Body of pancreas (tissue), 4 donors: Measurements from ENCODE around the gene ABCC1. TPM values are rescaled to one million over a fixed set of nuclear protein-coding genes. Genes with fewer than 3 reads are reported as not detected.
A peak's percentile ranks its signal among the peaks of the same experiment; 100 is the strongest.

Experiments used
- ATAC-seq: fragments of 150-250 bp; one replicate; pipeline ENCODE4 v1.9.1; 2016
- DNase-seq, 4 donors: peaks; one replicate each; pipeline ENCODE4 v3.0.0-alpha.2; 2019
- H3K27ac ChIP-seq, 4 donors: fragments of 200-600 bp; sonication (generic); 1 replicate in 3 of 4; 2 replicates in 1 of 4; pipeline versions ENCODE4 v1.5.1 to v1.6.1; 2016 to 2019; ENCODE audit warnings: mild to moderate bottlenecking in 1 of 4, mixed read lengths in 1 of 4, moderate library complexity in 1 of 4
- H3K27me3 ChIP-seq, 2 donors: fragments of 200-600 bp; sonication (generic); one replicate each; pipeline ENCODE4 v1.6.0; 2016; ENCODE audit warnings: mild to moderate bottlenecking in 1 of 2
- H3K36me3 ChIP-seq, 2 donors: fragments of 200-600 bp; sonication (generic); replicated peaks in 1 of 2; 2 replicates each; pipeline ENCODE4 v1.5.1; 2016; ENCODE audit warnings: low read depth in 2 of 2; ENCODE audit not compliant: insufficient read depth in 1 of 2
- H3K4me1 ChIP-seq: fragments of 200-600 bp; sonication (generic); one replicate; pipeline ENCODE4 v1.6.0; 2016
- H3K4me3 ChIP-seq, 2 donors: fragments of 200-600 bp; sonication (generic); 1 replicate in 1 of 2; 2 replicates in 1 of 2; pipeline ENCODE4 v1.5.1; 2016 to 2019
- H3K9me3 ChIP-seq, 3 donors: fragments of 200-600 bp; sonication (generic); 1 replicate in 2 of 3; 2 replicates in 1 of 3; pipeline ENCODE4 v1.5.1; 2016
- CTCF ChIP-seq, 7 experiments: fragments of 450-650 bp in 4 of 7; fragments of 200-600 bp in 3 of 7; sonication (generic) in 3 of 7; IDR thresholded peaks; one replicate each; pipeline ENCODE4 v1.5.1; 2016 to 2019; ENCODE audit warnings: antibody characterized with exemption in 7 of 7
- POLR2A ChIP-seq, 3 donors: fragments of 450-650 bp; IDR thresholded peaks; one replicate each; pipeline ENCODE4 v1.6.1; 2016; ENCODE audit warnings: antibody characterized with exemption in 3 of 3, mild to moderate bottlenecking in 2 of 3
- WGBS, 2 donors: methylation state at CpG; one replicate each; pipeline ENCODE4 v1.1.5; 2017; 5-methylcytosine and 5-hydroxymethylcytosine counted together
- intact Hi-C: fragments of 100-400 bp; cut with DNase I; formaldehyde crosslinking; loops from one replicate; pipeline ENCODE4 v1.15.1; 2023
- total RNA-seq, 2 donors: library from RNA; depleted of rRNA; stranded (reverse); fragments of >200 nt; gene quantifications; one replicate each; pipeline ENCODE4 v1.1.0, GENCODE V29; 2016

The ABCC1 gene
- total RNA-seq, 2 donors from 2014 or later, result 12.7 to 23.1 TPM

GRCh38 chr16:16127469-16128116 is 178.2 kb downstream of the ABCC1 start:
- no peaks in the 10 kb centered on the region for H3K27me3 ChIP-seq
- WGBS, 2 donors, result 16 to 30% methylated on average over 8 to 11 of the region's 11 CpGs
- ATAC-seq, result peak; percentile 90
- H3K9me3 ChIP-seq, result no peaks in the 10 kb centered on the region
- peaks cover 0 to 5% of the 10 kb centered on the region in 2 donors for H3K36me3 ChIP-seq
- H3K4me1 ChIP-seq, result no peaks in the 10 kb centered on the region
- H3K27ac ChIP-seq, result peak overlapping the region in 1 of 4 donors; percentile 47
- intact Hi-C loops, result loop anchor here (10.0 kb wide), 1 partner anchor 363 kb away; no protein-coding TSS in a partner anchor
- H3K4me3 ChIP-seq, result no peak overlapping the region
- TF ChIP-seq CTCF (IDR thresholded peaks at IDR 0.05) (peak; percentile 67 to 99 (median 93)), POLR2A (IDR thresholded peaks at IDR 0.05) (no peak)
- peak; percentile 73 to 83 (median 79) for DNase-seq

- Histone ChIP-seq H3K4me3 (no peak overlapping the region), H3K4me1 (no peaks in the 10 kb centered on the region), H3K27ac (no peak overlapping the region), H3K36me3 (peaks cover 0 to 2% of the 10 kb centered on the region in 2 donors), H3K27me3 (no peaks in the 10 kb centered on the region), H3K9me3 (no peaks in the 10 kb centered on the region)
- TF ChIP-seq POLR2A (IDR thresholded peaks at IDR 0.05) (no peak), CTCF (IDR thresholded peaks at IDR 0.05) (no peak)
- intact Hi-C loops, result no loop called here
- 73 to 90% methylated on average over 3 of the region's 3 CpGs for WGBS, 2 donors
- ATAC-seq (no peak), DNase-seq (no peak)
These were observed 181.8 kb downstream of the ABCC1 start for GRCh38 chr16:16131204-16131603.

GRCh38 chr16:16131659-16132058 is 182.2 kb downstream of the ABCC1 start:
- Histone ChIP-seq H3K27ac (no peak overlapping the region), H3K27me3 (no peaks in the 10 kb centered on the region), H3K9me3 (no peaks in the 10 kb centered on the region), H3K36me3 (peaks cover 0 to 2% of the 10 kb centered on the region in 2 donors), H3K4me1 (no peaks in the 10 kb centered on the region), H3K4me3 (no peak overlapping the region)
- ATAC-seq (no peak), DNase-seq (no peak)
- 88 to 90% methylated on average over 15 of the region's 15 CpGs for WGBS, 2 donors
- intact Hi-C loops, result no loop called here
- no peak for TF ChIP-seq CTCF (IDR thresholded peaks at IDR 0.05)
- no peak for TF ChIP-seq POLR2A (IDR thresholded peaks at IDR 0.05)

GRCh38 chr16:16133943-16134604 is 184.7 kb downstream of the ABCC1 start:
- intact Hi-C loops, result no loop called here

More at GRCh38 chr16:16133943-16134604, 184.7 kb downstream of the ABCC1 start:
- H3K27me3 ChIP-seq, result no peaks in the 10 kb centered on the region
- H3K27ac ChIP-seq, result no peak overlapping the region
- no peak overlapping the region for H3K4me3 ChIP-seq
- no peaks in the 10 kb centered on the region for H3K4me1 ChIP-seq
- H3K9me3 ChIP-seq, result no peaks in the 10 kb centered on the region
- TF ChIP-seq POLR2A (IDR thresholded peaks at IDR 0.05), result no peak
- TF ChIP-seq CTCF (IDR thresholded peaks at IDR 0.05), result no peak
- WGBS, 2 donors, result 90 to 94% methylated on average over 19 to 21 of the region's 21 CpGs
- ATAC-seq (no peak), DNase-seq (no peak)
- H3K36me3 ChIP-seq, result peaks cover 0 to 9% of the 10 kb centered on the region in 2 donors
